Measurements from ENCODE around the gene SMARCB1. TPM values are rescaled to one million over a fixed set of nuclear protein-coding genes. Genes with fewer than 3 reads are reported as not detected.

The SMARCB1 gene
- polyA plus RNA-seq, 1 donor: 79.3 TPM

- no peak for DNase-seq
Observed at GRCh38 chr22:23833017-23833751, 46.4 kb downstream of the SMARCB1 start.

DNA sequence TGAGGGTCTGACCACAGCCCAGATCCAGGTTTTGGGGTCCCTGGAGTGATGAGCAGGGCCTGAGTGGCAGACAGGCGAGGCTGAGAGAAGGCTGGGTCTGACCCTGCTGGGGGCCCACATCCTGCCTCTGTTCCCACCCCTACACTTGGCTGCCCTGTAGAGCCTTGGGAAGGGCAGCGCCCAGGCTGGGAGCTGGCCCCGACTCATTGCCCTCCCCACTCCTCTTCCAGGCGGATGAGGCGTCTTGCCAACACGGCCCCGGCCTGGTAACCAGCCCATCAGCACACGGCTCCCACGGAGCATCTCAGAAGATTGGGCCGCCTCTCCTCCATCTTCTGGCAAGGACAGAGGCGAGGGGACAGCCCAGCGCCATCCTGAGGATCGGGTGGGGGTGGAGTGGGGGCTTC lies 47.1 kb downstream of the SMARCB1 start:
- no peak for DNase-seq

GRCh38 chr22:23834406-23834792 lies 47.6 kb downstream of the SMARCB1 start:
- no peak for DNase-seq

DNA sequence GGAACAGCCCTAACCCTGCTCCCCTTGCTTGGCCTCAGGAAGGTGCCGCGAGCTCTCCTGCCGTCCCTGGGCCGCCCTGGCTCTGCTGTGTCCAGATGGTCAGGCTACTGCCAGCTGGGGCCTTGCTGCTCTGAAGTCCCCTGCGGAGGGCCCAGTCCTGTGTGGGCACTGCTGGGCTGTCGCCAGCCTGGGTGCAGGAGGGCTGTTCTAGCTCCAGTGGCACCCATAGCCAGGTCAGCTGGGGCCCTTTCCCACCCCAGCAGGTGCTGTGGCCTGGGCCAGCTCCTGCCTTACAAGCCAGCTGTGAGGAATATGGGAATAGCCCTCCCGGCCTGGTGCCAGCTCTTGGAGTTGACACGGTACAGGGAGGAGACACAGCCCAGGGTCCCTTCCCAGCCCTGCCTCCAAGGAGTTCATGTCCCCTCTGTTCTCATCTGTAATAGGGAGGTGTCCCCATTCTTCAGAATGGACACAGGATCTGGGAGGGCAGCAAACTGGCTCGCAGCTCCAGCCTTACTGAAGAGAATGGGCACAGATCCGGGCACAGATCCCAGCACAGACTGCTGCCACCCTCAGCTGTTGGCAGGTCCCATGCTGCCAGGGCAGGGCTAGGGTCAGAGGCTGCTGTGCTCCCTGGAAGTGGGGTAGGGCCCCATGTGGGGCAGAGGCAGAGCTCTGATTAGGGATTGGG lies 48.2 kb downstream of the SMARCB1 start:
- DNase-seq: no peak

- no peak for DNase-seq
Observed at GRCh38 chr22:23835484-23836144, 48.8 kb downstream of the SMARCB1 start.

GRCh38 chr22:23836281-23836680 lies 49.5 kb downstream of the SMARCB1 start:
- no peak for DNase-seq

DNA sequence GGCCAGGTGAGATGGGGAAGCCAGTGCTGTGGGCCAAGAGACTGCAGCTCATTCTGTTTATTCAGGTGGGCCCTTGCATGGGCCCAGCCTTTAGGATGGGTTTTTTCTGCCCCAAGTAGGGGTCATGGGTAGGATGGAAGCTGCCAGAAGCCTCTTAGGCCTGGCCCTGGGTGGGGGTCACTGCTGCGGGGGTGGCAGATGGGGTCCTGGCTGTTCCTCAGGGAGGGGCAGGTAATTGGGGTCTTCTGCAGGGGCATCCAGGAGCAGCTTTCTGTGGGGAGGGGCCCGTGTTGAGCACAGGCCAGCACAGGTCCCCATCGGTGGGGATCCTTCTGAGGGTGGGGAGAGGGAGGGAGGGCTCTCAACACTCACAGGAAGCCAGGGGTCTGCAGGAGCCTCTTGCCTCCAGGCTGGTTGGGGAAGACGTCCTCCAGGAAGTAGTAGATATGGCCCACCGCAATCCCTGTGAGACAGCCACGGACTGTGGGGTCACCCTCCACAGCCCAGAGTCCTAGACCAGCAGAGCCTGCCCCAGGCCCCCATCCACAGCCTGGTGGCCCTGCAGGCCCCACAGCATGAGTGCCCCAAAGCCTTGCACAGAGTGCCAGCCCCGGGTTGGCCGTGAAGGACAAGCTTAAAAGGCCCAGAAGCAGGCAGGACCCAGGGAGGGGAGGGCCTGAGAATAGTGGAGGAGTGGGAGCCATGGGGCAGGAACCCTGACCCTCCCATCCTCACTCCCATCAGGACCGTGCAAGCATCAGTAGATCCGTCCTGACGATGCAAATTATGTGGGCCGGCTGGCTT lies 50.1 kb downstream of the SMARCB1 start:
- no peak for DNase-seq

DNA sequence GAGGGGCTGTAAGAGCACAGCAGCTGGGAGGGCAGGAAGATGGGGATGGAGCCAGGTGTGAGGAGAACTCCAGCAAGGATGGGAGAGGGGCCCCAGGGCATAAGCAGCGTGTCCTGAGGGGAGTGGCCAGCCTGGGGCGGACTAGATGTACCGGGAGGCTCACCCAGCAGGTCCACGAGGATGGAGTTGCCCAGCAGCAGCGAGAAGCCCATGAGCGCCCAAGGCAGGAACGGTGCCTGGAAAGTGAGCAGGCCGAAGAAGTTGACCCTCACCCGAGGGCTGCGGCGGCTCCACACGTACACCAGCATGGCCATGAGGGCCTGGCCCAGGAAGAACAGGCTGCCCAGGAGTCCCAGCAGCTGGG lies 50.7 kb downstream of the SMARCB1 start:
- no peak for DNase-seq

- no peak for DNase-seq
Observed at GRCh38 chr22:23837911-23838680, 51.3 kb downstream of the SMARCB1 start.

GRCh38 chr22:23838681-23839468 lies 52.1 kb downstream of the SMARCB1 start, which contains the start of gene DERL3:
DERL3 (minus strand) TSS chr22:23839006; CDS start chr22:23838987, 19 bp downstream.
- DNase-seq: peak; percentile 91

GRCh38 chr22:23840026-23840425 lies 53.3 kb downstream of the SMARCB1 start:
- no peak for DNase-seq

- DNase-seq: no peak
Observed at GRCh38 chr22:23841292-23841691, 54.5 kb downstream of the SMARCB1 start.

DNA sequence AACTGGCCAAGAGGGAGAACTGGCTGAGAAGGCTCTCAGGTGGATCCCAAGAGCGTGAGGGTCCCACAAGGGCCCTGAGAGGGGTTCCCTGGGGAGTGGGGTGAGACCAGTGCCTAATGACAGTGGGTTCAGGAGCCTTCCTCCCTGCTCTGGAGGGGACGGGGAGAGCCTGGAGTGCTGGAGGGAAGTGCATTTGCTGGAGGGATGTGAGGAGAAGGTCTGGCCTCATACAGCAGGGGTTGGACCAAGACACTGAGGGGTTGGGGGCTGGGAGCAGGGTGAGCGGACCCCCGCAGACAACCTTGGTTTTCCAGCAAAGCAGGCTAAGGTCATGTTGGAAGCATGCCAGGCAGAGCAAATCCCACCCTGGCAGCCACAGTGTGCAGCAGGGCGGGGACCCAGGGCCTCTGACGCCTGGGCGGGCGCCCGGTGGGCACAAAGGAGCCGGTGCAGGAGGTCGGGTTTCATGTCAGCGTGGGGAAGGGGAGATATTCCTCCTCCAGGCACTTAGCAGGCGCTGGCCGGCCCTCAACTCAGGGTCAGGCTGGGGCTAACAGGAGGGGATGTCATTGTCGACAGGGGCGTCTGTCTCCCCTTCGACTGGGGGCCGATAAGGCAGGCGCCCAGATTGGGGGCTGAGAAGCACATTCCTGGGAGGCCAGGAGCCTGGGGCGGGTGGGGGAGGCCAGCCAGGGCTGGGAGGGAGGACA lies 55.1 kb downstream of the SMARCB1 start:
- no peak for DNase-seq

DNA sequence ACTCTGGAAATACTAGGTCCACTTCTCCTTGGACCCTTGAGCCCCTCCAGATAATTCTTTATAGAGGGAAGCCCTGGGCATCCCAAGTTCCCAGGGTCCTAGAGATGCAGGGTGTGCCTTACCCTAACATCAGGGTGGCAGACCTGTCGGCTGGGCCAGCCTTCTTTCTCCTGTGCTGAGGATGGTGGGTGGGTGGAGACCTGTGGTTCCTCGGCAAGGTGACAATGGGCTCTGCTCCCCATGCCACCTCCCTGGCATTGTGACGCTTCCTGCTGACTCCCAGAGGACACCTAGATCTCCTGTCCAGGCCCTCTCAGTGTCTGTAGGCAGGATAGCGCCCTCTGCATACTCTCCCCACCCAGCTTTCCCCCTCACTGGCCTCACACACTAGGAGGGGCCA lies 55.8 kb downstream of the SMARCB1 start:
- no peak for DNase-seq

- no peak for DNase-seq
Observed at GRCh38 chr22:23844739-23845202, 58.0 kb downstream of the SMARCB1 start.

DNA sequence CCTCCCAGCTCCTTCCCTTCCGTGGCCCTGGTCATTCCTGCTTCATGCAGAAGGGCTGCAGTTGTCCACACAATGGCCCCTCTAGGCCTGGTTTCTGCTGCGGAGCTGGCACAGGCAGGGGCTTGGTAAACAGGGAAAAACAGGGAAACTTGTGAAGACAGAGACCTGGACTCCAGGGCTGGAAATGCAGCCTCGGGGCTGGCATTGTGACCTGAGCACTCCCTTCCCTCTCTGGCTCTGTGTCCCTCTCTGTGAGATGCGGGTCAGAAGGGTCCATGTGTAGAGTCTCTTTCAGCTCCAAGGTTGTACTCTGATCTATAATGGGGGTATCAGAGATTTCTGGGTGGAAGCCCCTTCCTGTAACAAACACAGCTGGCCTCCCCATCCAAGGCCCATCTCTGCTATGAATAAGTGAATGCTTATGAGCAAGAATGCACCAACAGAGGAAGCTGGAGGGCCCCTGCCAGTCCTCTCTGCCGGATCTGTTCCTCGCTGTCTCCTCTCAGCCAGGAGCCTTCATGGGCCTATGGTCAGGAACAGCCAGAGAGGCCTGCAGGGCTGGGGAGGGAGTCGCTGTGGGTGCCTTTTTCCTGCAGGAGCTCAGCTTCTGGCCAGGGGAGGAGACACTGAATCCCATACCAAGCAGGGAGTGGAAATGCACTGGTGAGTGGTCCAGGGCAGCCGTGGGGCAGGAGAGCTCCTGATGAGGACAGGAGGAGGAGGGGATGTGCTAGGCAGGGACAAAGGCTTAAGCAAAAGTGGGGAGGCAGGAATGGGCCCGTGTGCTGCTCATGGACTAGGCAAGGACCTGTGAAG lies 58.7 kb downstream of the SMARCB1 start:
- DNase-seq: no peak

- no peak for DNase-seq
Observed at GRCh38 chr22:23846081-23846469, 59.3 kb downstream of the SMARCB1 start.

- DNase-seq: no peak
Observed at GRCh38 chr22:23847310-23847920, 60.6 kb downstream of the SMARCB1 start.

All from hindlimb muscle (tissue), 1 donor.